GM19467 (cell line): ENCODE results near the gene ATP5IF1.

Source experiments
- ATAC-seq: cut with Tn5 transposase; IDR thresholded peaks from one replicate; pipeline ENCODE4 v1.9.1; 2021; ENCODE audit warnings: mild to moderate bottlenecking, moderate library complexity; ENCODE audit not compliant: unreplicated experiment

ATP5IF1 gene

DNA sequence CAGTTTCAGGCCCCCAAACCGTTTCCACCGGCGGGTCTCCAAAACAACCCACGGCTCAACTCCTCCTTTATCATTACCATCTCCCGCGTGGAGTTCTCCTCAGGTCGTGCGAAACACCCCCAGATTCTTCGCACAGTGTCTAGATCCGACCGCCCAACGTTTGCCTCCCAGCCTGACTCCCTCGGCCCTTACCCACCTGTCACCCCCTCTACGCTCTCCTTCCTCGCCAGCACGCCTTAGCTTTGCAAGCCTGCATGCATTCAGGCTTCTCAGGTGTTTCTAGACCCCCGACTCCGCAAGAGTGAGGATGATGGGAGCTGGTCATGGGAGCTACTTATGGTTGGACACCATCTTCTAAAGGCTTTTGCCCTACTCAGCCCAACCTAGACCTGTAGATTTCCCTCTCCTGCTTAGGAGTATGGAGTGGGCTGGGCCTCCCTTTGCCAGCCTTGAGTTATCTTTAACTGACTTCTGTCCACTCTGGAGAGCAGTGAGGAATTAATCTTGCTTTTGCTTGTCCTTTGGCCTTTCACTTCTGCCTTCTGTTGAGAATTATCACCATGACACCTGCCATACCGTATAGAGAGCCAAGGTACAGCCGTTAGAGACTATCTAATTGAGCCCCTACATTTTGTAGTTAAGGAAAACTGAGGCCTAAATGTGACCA, 865 bp downstream of the ATP5IF1 start:
- no peak for ATAC-seq

DNA sequence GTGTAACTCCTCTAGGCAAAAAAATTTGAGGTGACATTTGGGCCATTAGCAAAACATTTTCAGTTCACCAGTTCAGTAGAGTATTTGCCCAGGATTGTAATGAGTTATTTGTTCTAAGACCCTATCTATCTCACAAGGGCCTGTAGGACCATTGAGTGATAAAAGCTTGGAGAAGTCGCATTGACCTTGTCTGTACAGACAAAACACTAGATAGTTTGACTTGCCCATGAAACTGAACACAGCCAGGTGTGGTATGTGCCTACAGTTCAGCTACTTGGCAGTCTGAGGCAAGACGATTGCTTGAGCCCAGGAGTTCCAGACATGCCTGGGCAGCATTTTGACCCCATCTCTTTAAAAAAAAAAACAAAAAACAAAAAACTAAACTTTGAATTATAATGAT, 3.1 kb downstream of the ATP5IF1 start:
- no peak for ATAC-seq

DNA sequence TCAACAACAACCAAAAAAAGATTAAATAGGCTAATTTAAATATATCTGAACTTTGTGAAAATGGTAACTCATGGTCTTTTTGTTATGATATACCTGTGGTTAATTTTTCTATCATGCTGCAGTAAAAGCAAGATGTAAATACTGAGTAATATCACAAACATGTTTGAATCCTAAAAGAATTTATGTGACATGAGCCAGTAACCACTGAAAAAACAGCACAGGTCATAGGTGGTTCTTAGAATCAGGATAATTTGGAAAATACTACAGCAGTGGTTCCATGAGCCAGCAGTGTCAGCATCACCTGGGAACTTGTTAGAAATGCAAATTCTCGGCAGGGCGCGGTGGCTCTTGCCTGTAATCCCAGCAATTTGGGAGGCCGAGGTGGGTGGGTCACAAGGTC, 4.1 kb downstream of the ATP5IF1 start:
- no peak for ATAC-seq

DNA sequence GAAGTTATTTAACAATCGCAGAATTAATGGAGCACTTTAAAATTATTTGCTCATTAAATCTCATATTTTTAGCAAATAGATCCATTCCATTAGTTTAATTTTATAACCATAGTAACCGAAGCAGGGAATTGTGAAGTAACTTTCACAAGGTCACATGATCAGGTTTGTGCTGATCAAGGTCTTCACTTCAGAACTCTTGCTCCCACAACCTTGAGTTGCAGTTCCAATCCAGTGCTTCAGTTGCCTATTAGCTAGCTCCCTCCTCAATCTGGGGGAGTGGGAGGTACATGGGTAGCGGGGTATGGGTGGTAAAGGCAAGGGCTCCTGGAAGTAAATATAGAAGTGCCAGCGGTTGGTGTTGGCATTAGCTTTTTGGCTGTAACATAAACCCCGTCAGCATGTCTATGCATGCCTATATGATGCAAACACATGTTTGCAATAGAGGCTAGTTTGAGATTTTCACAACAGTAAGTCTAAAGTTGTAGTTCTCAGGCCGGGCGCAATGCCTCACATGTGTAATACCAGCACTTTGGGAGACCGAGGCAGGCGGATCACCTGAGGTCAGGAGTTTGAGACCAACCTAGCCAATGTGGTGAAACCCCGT, 5.8 kb downstream of the ATP5IF1 start:
- no peak for ATAC-seq

DNA sequence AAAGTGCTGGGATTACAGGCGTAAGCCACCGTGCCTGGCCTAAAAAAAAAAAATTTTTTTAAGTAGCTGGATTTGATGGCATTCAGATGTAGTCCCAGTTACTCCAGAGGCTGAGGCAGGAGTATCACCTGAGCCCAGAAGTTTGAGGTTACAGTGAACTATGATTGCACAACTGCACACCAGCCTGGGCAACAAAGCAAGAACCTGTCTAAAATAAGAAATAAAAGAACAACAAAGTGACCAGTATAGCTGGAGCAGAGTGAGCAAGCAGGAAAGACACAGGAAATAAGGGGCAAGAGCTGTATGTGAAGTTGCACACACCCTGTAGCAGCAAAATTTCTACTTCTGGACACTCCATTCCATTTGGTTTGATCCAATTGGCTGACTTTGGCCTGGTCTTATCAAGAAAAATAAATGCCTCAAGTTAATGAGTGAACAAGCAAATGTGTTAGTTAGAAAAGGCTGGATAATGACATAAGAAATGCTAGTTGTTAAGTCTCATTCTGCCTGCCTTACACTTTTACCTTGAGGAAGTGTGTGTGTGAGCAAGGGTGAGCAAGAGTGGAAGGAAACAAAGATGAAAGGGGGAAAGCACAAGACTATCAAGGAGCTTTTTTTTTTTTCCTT, 7.9 kb downstream of the ATP5IF1 start:
- no peak for ATAC-seq

DNA sequence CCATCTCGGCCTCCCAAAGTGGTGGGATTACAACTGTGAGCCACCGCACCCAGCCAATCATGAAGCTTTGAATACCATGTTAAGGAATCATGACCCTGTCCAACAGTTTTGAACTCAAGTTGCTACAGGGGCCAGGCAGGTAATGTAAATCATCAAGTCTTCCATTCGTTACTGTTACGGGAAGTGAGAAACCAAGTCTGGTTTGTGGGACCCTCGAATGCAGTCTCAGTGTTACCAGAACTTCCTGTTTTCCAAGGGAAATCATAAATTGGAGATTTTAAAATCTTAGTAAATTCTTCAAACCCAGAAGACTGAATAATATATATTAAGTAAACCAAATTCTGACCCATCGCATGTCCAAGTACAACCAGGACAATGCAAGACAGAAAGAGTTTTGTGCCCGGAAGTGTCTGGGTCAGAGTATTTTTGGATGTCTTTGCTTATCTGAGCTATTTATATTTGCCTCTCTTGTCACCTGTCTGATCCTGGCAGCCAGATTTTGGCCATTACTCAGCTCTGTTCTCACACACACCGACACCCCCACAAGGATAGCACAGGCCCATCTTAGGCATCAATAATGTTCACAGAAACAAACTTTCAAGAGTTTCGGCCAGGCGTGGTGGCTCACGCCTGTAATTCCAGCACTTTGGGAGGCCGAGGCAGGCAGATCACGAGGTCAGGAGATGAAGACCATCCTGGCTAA, 8.8 kb downstream of the ATP5IF1 start:
- ATAC-seq, result no peak

DNA sequence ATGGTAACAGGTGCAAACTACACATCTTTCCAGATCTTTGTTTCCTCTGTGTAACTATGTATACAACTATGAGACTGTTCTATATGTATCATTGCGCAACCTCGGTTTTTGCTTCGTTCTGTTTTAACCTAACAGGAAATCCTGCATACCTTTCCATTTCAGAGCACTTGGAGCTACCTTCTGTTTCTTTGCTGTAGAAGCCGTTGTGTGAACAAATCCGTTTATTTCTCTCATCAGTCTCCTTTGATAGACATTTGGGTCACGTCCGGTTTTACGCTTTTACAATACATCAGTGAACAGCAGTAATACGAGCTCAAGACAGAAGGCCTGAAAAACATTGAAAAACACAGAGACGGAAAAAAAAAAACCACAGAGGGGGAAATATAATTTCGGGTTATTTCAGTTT, 10.5 kb downstream of the ATP5IF1 start:
- ATAC-seq, result peak; percentile 28

DNA sequence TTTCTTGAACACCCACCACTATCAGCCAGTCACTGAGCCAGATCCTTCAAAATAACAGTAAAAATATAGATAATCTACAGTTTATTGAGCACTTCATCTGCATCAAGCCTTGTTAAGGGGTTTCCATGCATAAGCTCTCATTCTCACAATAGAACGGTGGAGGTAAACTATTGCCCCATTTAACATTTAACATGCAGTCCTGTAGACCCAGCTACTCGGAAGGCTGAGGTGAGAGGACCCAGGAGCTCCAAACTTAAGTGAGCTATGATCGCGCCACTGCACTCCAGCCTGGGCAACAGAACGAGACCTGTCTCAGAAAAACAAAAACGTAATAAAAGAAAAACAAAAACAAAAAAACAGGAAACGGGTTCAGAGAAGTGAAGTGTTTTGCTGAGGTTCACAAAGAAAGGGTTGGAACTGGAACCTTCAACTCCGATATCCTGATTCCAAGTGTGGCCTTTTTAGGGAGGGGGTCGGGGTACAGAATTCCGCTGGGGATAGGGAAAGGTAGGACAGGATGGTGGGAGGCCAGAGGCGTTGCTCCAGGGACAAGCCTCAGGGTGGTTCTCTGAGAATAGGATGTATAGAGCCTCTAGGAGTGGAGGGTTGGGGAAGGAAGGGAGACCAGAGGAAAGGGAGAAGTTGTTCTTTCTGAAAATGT, 11.8 kb downstream of the ATP5IF1 start:
- ATAC-seq, result no peak

DNA sequence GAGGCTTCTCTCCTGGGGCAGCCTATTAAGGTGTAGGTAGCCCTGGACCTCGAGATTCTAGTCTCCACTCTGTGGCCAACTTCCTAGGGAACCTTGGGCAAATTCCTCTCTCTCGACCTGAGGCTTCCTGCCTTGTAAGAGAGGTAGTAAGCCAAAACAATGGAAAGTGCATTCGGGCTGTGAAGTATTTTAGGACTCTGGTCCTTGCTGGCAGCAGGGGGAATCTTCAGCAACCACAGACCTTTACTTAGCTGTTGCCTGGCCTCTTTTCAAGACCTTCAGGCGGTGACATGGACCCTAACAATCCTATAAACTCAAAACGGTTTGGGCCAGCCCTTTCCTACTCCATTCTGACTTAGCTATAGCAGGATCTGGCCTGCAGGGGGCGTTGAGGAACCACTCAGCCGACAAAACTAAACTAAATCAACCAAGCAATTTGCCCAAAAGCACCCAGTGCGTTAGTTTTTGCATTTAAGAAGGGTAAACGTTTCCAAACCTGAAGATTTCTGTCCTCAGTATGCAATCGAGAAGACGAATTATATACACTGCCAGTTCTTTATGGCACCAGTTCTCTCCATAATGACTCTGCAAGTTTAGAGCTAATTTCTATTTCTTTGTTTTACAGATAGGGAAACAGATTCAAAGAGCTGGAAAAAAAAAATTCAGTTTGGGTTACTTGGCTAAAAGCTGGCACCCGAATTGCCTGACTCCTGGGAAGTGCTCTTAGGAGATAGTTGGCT, 12.5 kb downstream of the ATP5IF1 start:
- no peak for ATAC-seq

DNA sequence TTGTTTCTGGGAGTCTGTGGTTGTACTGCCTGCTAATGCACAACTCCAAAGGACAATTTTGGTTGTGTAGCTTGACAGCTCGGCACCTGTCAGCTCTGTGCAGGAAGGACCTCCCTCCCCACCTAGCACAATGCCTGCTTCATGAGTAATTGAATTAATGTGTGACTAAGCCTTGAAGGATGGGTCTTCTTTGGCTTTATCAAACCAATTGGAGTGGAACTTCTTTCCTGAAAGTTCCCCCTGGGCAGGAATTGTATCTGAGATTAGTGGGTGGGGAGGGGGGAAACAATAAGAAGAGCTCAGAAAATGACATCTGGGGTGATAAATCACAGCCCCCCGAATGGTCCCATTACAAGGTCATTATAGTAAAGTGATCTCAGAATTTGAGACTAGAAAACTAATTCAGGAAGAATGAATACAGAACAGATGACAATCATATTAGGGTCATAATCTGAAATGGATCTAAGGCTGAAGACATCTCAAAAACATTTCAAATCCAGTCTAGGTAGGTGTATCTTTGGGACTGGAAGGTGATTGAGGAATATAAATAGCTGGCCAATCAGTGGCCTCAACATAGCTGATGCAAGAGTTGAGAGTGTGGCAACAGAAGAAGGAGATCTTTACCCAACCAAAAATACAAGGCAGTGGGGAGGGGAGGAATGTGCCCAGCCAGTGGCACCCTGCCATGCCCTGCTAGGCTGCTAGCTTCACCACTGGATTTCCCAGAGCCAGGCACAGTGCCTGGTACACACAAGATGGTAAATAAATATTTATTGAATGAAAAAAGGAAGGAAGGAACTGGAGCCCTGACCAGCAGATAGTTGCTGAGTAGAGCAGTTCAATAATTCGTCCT, 13.3 kb downstream of the ATP5IF1 start:
- no peak for ATAC-seq

DNA sequence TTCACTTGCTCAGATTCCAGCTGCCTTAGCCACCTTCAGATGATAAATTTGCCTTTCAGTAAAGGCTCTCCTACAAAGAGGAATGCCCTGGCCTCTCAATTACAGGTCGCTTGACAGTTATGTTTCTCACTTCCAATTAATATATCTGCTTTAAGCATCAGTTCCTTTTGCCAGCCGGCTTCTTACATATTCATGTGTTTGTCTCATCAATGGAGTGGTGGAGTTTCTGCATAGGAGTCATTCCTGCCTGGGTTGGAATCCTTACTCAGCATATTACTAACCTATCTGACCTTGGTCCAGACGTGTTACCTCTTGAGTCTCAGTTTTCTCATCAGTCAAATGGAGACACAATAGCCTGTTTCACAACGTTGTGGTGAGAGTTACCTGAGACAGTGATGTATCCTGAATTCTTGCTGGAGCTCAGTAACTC, 14.0 kb downstream of the ATP5IF1 start:
- ATAC-seq, result no peak

DNA sequence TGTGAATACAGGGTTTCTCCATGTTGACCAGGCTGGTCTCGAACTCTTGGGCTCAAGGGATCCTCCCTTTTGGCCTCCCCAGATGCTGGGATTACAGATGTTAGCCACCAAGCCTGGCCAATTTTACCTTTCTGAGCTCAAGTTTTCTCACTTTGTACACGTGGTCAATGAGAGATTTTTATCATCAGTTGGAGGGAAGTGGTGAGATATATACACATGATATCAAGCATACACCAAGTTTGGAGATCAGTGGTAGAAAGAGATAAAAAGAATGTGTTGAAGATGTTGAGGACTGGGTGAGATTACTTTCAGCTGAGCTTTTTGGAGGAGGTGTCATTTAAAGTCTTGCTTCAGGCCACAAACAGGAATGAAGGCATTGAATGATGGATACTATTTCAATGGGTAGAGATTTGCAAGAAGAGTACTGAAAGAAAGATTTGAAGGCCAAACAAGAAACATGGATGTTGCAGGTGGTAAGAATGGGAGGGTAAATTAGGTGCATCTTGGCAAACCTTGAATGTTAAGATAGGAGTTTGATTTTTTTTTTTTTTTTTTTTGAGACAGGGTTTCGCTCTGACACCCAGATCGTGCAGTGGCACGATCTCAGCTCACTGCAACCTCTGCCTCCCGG, 20.4 kb downstream of the ATP5IF1 start:
- no peak for ATAC-seq

DNA sequence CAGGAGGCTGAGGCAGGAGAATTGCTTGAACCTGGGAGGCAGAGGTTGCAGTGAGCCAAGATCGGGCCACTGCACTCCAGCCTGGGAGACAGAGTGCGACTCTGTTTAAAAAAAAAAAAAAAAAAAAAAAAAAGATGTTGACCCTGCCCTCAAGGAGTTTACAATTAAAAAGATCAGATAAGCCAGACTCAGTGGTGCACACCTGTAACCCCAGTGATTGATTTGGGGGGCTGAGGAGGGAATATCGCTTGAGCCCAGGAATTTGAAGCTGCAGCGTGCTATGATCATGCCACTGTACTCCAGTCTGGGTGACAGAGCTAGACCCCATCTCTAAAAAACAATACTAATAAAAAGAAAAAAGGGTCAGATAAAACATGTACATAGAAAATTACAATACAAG, 21.8 kb downstream of the ATP5IF1 start:
- ATAC-seq, result no peak

DNA sequence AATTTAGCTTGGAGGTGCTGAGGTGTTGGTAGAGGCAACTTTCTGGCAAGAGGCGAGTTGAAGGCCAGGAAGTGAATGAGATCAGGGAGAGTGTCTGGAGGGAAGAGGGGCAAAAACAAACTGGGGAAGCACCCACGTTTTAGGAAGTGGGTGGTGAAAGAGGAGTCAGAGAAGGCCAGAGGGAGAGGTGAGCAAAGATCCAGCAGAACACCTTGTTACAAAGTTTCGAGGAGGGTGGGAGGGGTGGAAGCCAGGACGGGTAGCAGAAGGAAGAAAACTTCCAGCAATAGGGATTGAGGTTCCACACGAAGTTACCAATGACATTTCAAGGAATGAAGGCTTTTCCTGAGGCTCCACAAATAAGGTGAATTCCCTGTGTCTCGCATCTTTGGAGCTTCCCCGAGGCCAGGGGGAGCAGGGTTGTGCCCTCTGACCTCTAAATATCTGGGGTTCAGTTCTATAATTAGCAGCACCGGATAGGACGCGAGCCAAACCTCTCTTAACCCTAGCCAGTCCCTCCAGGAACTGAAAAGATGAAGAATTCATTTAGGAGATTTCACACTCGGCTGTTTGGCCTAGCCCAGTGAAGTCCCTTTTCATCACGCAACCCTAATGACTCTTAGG, 22.8 kb downstream of the ATP5IF1 start:
- no peak for ATAC-seq

DNA sequence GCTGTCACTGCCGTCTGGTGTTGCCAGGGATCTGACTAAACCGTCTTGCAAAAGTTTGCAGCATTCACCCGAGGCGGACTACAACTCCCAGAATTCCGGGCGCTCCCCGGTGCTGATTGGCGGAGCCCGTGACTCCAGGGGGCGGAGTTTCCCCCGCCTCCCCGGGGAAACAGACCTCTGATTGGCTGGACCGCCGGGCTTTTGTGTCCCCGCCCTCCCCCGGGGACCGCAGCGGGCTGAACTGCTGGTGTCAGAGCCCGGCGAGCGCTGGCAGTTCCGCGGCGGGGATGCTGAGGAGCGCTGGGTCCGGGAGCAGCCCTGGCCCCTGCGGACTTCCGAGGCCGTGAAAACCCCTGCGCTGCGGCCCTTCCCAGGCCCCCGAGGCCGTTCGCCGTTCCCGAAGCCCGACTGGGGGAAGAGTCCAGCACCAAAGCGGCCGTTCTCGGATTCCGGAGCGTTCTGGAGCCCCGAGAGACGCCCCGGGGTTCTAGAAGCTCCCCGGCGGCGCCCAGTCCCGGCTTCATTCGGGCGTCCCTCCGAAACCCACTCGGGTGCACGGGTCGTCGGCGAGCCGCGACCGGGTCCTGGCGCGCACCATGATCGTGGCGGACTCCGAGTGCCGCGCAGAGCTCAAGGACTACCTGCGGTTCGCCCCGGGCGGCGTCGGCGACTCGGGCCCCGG, 23.5 kb downstream of the ATP5IF1 start, which contains the start of gene SESN2:
Gene SESN2 (plus strand): TSS at position 267 of the 682 bp plus-strand sequence. CDS start 330 bp downstream, at position 597.
- ATAC-seq, result peak; percentile 88

DNA sequence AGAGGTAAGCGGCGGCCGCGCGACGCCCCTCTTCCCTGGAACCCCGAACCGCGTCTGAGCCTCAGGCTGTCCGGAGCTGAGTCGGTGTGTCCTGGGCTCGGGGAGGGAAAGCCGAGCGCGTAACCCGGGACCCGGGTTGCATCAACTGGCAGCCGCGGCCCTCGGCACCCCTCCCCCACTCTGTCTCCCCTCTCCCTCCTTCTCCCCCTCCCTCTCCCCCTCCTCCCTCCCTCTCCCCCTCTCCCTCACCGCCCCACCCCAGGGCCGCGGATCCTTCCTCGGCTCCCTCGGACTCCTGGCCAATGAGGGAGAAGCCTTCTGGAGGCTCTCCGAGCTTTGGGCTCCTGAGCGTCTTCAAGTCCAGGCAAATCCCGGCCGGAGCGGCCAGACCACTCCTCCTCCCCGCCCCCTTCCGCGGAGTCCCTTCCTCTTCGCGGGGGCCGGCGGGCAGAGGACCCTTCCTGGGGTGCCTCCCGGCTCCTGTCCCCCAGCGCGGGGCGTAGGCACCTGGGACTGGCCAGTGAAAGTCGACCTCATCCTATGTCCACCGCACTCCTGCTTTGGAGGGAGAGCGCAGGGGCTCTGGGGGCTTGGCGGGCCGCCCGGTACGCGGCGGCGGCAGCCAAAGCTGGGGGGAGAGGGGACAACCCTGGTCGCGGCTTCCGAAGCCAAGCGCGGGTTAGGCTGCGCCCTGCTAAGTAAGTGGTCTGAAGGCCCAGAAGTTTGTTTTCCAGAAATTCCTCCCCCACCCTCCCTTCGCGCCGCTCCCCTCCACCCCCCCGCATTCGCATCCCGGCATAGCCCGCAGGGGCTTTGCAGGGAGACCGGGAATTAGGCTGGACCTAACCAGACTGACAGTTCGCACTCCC, 24.2 kb downstream of the ATP5IF1 start:
- ATAC-seq, result no peak

DNA sequence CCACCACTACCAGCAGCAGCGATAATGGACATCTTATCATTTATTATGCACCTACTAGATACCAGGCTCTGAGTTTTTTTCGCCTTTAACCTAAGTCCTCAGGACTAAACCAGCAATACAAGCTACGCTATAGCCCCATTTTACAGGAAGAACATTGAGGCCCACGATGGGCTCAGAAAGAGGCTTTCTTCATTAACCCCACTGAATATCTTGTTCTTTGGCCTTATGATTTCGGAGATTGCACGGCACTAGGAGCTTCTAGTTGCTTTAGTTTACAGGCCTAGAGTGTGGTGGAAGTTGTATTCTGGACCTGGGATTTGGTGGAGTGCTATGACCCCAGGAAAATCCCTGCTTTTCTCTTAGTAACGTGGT, 24.9 kb downstream of the ATP5IF1 start:
- ATAC-seq, result no peak
